ENCODE data around the gene PRKAR2B. TPM values are rescaled to one million over a fixed set of nuclear protein-coding genes. Genes with fewer than 3 reads are reported as not detected.

The PRKAR2B gene
- total and polyA plus RNA-seq, 2 of the 4 experiments (the other 2 are of a cell fraction): 3.0 to 3.1 TPM

DNA sequence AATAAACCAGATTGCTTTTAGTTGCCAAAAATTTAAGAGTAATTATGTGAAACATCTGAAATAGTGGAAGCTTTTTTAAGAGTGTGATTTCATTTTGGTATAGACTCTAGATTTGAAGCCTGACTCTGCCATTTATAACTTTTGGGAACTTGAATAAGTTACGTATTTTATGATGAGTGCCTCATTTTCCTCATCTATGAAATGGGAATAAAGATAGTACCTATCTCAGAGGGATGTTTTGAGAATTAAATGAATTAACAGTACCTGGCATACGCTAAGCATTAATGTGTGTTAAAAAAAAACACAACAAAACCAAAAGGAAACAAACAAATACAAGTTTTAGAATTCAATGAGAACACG, 12.9 kb downstream of the PRKAR2B start:
- Histone ChIP-seq H2AK9ac (replicated peaks; ENCODE audit: low read depth, low read length, poor library complexity) (no peak overlapping the region), H3K79me1 (ENCODE audit: low read depth in 1 of 2, low read length in 2 of 2) (no peaks in the 10 kb centered on the region; a peak in 1 of 4 replicates), H3K36me3 (ENCODE audit: control insufficient read depth, insufficient read depth, low read length) (no peaks in the 10 kb centered on the region), H2BK120ac (ENCODE audit: low read depth, low read length) (no peak overlapping the region), H3K9me3 (ENCODE audit: control insufficient read depth, insufficient read depth, low read length) (no peaks in the 10 kb centered on the region), H2AFZ (replicated peaks; ENCODE audit: low read length, poor library complexity) (no peak overlapping the region), H3K27ac (ENCODE audit: insufficient read depth, low read length) (no peak overlapping the region), H3K14ac (replicated peaks; ENCODE audit: low read depth, low read length) (no peak overlapping the region), H3K23ac (ENCODE audit: low read depth, low read length) (no peak overlapping the region), H2AK5ac (ENCODE audit: low read depth, low read length) (no peak overlapping the region), H3K4me3 (ENCODE audit: insufficient read depth, low read depth, low read length) (no peak overlapping the region), H3K56ac (ENCODE audit: extremely low read depth, insufficient read depth, low read length) (no peak overlapping the region), H3K27me3 (ENCODE audit: control insufficient read depth, insufficient read depth, low read length) (no peaks in the 10 kb centered on the region), H4K91ac (ENCODE audit: insufficient read depth, low read depth, low read length) (no peak overlapping the region), H4K20me1 (ENCODE audit: insufficient read depth, low read length) (no peaks in the 10 kb centered on the region), H3K9me1 (ENCODE audit: insufficient read depth, low read length) (no peaks in the 10 kb centered on the region), H3K9ac (ENCODE audit: low read depth, low read length) (no peak overlapping the region), H3K4me2 (ENCODE audit: low read depth, low read length) (no peak overlapping the region), H4K8ac (ENCODE audit: low read depth in 2 of 2, low read length in 2 of 2) (no peak overlapping the region), H4K5ac (ENCODE audit: low read depth, low read length) (no peak overlapping the region), H3K4ac (ENCODE audit: low read depth, low read length) (no peak overlapping the region), H2BK5ac (ENCODE audit: low read depth, low read length, poor library complexity, severe bottlenecking) (no peak overlapping the region), H3K18ac (ENCODE audit: low read depth, low read length) (no peak overlapping the region), H2BK20ac (ENCODE audit: low read depth, low read length) (no peak overlapping the region), H2BK15ac (ENCODE audit: low read depth, low read length) (no peak overlapping the region), H3K4me1 (ENCODE audit: control insufficient read depth, insufficient read depth, low read length) (no peaks in the 10 kb centered on the region)
- DNase-seq (no peak), ATAC-seq (ENCODE audit: low read depth) (no peak)
- in situ Hi-C loops (cut with MboI; ENCODE audit: low sequenced_read_pairs): no loop called here
- WGBS, 2 experiments (ENCODE audit: extremely low coverage in 2 of 2, insufficient read length in 1 of 2): no CpG with 5 or more reads among the region's 3 CpGs
- ChIA-PET POLR2A (ENCODE audit: unreplicated experiment) (interaction anchor here (0.6 to 0.7 kb wide), 2 partner anchors 12 to 335 kb away, joined by 3 read pairs; no protein-coding TSS in a partner anchor), CTCF (interaction anchor here (0.7 kb wide), 1 partner anchor 8 kb away, joined by 3 read pairs; no protein-coding TSS in a partner anchor)
- intact Hi-C loops (cut with micrococcal nuclease): no loop called here
- TF ChIP-seq BHLHE40 (IDR thresholded peaks at IDR 0.05; ENCODE audit: low read depth, low read length) (no peak), RFX5 (IDR thresholded peaks at IDR 0.05; ENCODE audit: low read depth, low read length) (no peak), MXI1 (IDR thresholded peaks at IDR 0.05; ENCODE audit: borderline replicate concordance, low read depth, low read length) (no peak), SMC3 (IDR thresholded peaks at IDR 0.05; ENCODE audit: low read depth, low read length) (no peak), NFE2L2 (IDR thresholded peaks at IDR 0.05; ENCODE audit: low read depth, low read length) (no peak), MAFK (IDR thresholded peaks at IDR 0.05; ENCODE audit: low read depth, low read length) (no peak), FOS (IDR thresholded peaks at IDR 0.05; ENCODE audit: low read depth, low read length) (no peak), RCOR1 (IDR thresholded peaks at IDR 0.05; ENCODE audit: insufficient replicate concordance, low read length) (no peak), CHD1 (IDR thresholded peaks at IDR 0.05; ENCODE audit: low read depth, low read length) (no peak), MAZ (IDR thresholded peaks at IDR 0.05; ENCODE audit: borderline replicate concordance, low read depth, low read length) (no peak), CEBPB (IDR thresholded peaks at IDR 0.05; ENCODE audit: low read depth, low read length) (no peak), ELK1 (IDR thresholded peaks at IDR 0.05; ENCODE audit: borderline replicate concordance, low read depth, low read length) (no peak), RAD21 (IDR thresholded peaks at IDR 0.05; ENCODE audit: low read length) (no peak)
- TF ChIP-seq, protein P1, sequence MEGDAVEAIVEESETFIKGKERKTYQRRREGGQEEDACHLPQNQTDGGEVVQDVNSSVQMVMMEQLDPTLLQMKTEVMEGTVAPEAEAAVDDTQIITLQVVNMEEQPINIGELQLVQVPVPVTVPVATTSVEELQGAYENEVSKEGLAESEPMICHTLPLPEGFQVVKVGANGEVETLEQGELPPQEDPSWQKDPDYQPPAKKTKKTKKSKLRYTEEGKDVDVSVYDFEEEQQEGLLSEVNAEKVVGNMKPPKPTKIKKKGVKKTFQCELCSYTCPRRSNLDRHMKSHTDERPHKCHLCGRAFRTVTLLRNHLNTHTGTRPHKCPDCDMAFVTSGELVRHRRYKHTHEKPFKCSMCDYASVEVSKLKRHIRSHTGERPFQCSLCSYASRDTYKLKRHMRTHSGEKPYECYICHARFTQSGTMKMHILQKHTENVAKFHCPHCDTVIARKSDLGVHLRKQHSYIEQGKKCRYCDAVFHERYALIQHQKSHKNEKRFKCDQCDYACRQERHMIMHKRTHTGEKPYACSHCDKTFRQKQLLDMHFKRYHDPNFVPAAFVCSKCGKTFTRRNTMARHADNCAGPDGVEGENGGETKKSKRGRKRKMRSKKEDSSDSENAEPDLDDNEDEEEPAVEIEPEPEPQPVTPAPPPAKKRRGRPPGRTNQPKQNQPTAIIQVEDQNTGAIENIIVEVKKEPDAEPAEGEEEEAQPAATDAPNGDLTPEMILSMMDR (conservative IDR thresholded peaks at IDR 0.05; ENCODE audit: low read depth, low read length): no peak
- TF ChIP-seq, protein P2, sequence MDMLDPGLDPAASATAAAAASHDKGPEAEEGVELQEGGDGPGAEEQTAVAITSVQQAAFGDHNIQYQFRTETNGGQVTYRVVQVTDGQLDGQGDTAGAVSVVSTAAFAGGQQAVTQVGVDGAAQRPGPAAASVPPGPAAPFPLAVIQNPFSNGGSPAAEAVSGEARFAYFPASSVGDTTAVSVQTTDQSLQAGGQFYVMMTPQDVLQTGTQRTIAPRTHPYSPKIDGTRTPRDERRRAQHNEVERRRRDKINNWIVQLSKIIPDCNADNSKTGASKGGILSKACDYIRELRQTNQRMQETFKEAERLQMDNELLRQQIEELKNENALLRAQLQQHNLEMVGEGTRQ (IDR thresholded peaks at IDR 0.05; ENCODE audit: low read depth, low read length): no peak
- BruUV-seq (replicated peaks): no TSS peak
- dilution Hi-C loops (cut with HindIII; ENCODE audit: low sequenced_read_pairs, unreplicated experiment): no loop called here

Measured in IMR-90 (cell line).